ENCODE results near the gene OBP2B. TPM values are rescaled to one million over a fixed set of nuclear protein-coding genes. Genes with fewer than 3 reads are reported as not detected.

OBP2B gene
- total and polyA plus RNA-seq, 11 donors: 0.38 TPM; not detected in 10

DNA sequence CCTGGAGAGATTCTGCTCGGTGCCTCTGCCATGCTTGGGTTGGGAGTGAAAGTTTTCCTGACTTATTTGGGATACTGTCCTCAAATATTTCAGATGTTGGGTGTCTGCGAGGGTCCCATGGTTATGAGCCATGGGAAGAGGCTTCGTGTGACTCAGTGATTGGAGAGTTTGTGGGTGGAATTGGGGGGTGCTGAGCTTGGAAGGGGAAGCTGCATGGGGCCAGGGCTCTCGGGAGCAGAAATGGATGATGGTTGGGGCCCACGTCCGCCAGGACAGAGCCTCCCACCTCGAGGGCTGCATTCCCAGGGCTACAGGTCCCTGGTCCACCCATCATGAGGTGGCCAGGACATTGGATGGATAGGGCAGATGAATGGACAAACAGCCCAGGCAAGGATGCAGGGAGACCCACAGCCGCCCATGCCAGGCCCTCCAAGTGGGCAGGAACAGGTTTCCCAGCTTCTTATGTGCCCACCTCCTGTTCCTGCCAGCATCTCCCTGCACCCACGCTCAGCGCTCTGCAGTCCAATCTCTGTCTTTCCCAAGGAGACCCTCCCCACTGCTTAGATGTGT lies 5.5 kb downstream of the OBP2B start:
- ATAC-seq (no peak), DNase-seq (no peak)
- H3K27ac ChIP-seq: no peak overlapping the region
- intact Hi-C loops (cut with DNase I): no loop called here
- H3K4me1 ChIP-seq: peaks cover 0 to 6% (median 0%) of the 10 kb centered on the region in 12 donors
- no peak for TF ChIP-seq POLR2A (IDR thresholded peaks at IDR 0.05)
- TF ChIP-seq, protein P1, sequence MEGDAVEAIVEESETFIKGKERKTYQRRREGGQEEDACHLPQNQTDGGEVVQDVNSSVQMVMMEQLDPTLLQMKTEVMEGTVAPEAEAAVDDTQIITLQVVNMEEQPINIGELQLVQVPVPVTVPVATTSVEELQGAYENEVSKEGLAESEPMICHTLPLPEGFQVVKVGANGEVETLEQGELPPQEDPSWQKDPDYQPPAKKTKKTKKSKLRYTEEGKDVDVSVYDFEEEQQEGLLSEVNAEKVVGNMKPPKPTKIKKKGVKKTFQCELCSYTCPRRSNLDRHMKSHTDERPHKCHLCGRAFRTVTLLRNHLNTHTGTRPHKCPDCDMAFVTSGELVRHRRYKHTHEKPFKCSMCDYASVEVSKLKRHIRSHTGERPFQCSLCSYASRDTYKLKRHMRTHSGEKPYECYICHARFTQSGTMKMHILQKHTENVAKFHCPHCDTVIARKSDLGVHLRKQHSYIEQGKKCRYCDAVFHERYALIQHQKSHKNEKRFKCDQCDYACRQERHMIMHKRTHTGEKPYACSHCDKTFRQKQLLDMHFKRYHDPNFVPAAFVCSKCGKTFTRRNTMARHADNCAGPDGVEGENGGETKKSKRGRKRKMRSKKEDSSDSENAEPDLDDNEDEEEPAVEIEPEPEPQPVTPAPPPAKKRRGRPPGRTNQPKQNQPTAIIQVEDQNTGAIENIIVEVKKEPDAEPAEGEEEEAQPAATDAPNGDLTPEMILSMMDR (IDR thresholded peaks at IDR 0.05): no peak
- peaks cover 0 to 33% (median 6%) of the 10 kb centered on the region in 9 donors for H3K27me3 ChIP-seq
- no peaks in the 10 kb centered on the region for H3K9me3 ChIP-seq
- H3K4me3 ChIP-seq: no peak overlapping the region
- WGBS, 4 donors: 72 to 82% (median 76%) methylated on average over 9 to 10 of the region's 10 CpGs
- no peaks in the 10 kb centered on the region for H3K36me3 ChIP-seq

DNA sequence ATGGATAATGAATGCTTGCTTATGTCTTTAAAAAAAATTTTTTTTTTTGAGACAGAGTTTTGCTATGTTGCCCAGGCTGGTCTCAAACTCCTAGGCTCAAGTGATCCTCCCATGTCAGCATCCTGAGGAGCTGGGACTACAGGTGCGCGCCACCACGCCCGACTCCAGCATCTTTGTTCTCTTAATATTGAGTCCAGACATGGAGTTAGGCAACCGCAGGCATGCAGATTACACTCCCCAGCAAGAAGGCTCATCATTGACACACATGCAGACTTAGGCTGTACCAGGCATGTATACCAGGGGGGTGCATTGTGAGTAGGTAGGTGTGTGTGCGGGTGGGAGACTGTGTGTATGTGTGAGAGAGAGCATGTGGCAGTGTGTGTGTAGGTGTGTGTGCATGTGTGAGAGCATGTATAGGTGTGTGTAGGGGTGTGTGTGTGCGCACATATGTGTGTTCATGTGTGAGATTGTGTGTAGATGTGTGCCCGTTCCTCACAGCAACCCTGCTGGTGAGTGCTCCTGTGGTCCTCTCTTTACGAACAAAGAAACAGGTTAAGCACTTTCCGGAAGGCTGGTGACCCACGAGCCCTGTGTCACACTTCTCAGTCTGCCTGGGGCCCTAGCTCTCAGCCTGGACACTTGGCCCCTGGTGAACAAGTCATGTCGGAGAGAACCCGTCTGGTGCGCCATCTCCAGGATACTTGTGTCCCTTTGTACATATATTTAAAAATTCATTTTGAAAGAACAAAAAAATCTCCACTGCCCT lies 6.2 kb downstream of the OBP2B start:
- H3K36me3 ChIP-seq: no peaks in the 10 kb centered on the region
- H3K27me3 ChIP-seq: peaks cover 0 to 33% (median 6%) of the 10 kb centered on the region in 9 donors
- H3K4me1 ChIP-seq: peaks cover 0 to 6% (median 0%) of the 10 kb centered on the region in 12 donors
- intact Hi-C loops (cut with DNase I): no loop called here
- no peak overlapping the region for H3K4me3 ChIP-seq
- H3K27ac ChIP-seq: no peak overlapping the region
- DNase-seq (no peak), ATAC-seq (no peak)
- no peaks in the 10 kb centered on the region for H3K9me3 ChIP-seq
- TF ChIP-seq, protein P1 (IDR thresholded peaks at IDR 0.05): no peak
- TF ChIP-seq POLR2A (IDR thresholded peaks at IDR 0.05): no peak
- 86 to 90% (median 88%) methylated on average over 14 of the region's 14 CpGs for WGBS, 4 donors

DNA sequence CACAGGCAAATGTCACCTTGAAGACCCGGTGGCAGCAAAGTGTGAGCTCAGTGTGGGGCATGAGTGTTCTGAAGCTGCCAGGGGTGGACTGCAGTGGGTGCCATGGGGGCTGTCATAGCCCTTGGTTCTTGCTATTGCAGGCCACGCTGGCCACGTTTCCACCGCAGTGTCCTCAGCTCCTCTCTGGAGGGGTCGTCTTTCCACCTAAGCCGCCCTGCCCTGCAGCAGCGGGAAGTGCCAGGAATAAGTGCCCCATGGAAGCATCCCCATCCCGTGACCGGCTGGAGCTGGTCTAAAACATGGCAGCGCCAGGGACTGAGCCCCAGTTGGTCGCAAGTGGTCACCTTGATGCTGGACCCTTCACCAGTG lies 6.9 kb downstream of the OBP2B start:
- H3K4me1 ChIP-seq: peaks cover 0 to 6% (median 0%) of the 10 kb centered on the region in 12 donors
- H3K27me3 ChIP-seq: peaks cover 0 to 33% (median 6%) of the 10 kb centered on the region in 9 donors
- TF ChIP-seq, protein P1 (IDR thresholded peaks at IDR 0.05): no peak
- TF ChIP-seq POLR2A (IDR thresholded peaks at IDR 0.05): no peak
- intact Hi-C loops (cut with DNase I): no loop called here
- H3K4me3 ChIP-seq: no peak overlapping the region
- H3K36me3 ChIP-seq: no peaks in the 10 kb centered on the region
- 84 to 86% (median 85%) methylated on average over 9 to 11 of the region's 11 CpGs for WGBS, 4 donors
- ATAC-seq: no peak
- H3K9me3 ChIP-seq: no peaks in the 10 kb centered on the region
- no peak for DNase-seq
- no peak overlapping the region for H3K27ac ChIP-seq

DNA sequence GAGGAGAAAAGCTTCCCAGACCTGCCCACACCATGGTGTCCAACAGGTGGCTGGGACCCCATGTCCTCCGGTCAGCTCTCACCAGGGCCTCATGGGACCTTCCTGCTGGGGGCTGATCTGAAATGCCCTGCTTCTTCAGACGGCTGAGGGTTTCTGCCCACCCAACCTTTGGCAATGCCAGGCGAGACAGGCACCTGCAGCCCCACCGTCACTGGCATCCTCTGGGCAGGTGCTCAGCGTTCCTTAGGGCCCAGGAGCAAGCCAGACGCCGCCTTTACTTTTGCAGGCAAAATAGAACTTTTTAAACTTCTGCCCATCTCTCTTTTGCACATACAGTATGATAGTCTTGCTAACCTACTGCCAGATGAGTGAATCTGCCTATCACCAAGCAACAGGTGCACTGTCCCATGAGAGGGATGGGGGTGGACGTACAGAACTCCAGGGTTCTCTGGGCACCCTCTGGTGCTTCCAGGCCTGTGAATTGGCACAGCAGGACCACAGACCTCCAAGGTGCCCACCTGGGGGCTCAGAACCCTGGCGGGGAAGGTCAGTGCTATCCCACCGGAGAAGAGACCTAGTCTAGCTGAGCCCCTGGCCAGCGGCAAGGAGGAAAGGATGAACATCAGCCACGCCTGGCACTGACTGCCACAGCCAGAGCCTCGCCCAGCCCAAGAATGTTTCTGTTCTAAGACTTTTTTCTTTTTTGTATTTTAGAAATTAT lies 7.5 kb downstream of the OBP2B start:
- WGBS, 4 donors: 77 to 87% (median 78%) methylated on average over 12 to 13 of the region's 13 CpGs
- no peak overlapping the region for H3K27ac ChIP-seq
- peaks cover 0 to 6% (median 0%) of the 10 kb centered on the region in 12 donors for H3K4me1 ChIP-seq
- TF ChIP-seq POLR2A (IDR thresholded peaks at IDR 0.05): no peak
- TF ChIP-seq, protein P1 (IDR thresholded peaks at IDR 0.05): no peak
- no peak for ATAC-seq
- H3K36me3 ChIP-seq: no peaks in the 10 kb centered on the region
- no peaks in the 10 kb centered on the region for H3K9me3 ChIP-seq
- H3K27me3 ChIP-seq: peaks cover 0 to 27% (median 6%) of the 10 kb centered on the region in 9 donors
- intact Hi-C loops (cut with DNase I): no loop called here
- DNase-seq: no peak
- H3K4me3 ChIP-seq: no peak overlapping the region

All from heart left ventricle (tissue), 16 donors.